ENCODE measurements around the gene VTI1A.

DNA sequence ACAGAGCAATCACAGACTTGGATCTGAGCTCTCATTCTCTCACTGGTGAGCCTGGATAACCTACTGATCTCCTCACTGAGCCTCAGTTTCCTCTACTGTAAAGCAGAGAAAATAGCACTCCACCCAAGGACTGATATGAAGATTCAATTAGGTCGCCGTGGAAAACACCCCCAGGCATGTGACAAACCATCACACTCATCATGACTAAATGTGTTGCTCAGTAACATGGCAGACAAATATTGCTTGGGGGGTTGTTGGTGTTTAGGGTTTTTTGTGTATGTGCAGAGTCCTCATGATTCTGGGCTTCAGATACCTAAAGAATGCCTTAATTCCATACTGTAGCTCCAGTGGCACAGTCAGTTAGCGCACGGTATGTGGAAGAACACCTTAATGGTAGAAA is 380.9 kb downstream of the VTI1A start:
- no peak for TF ChIP-seq CTCF (IDR thresholded peaks at IDR 0.05)
- TF ChIP-seq, protein P1, sequence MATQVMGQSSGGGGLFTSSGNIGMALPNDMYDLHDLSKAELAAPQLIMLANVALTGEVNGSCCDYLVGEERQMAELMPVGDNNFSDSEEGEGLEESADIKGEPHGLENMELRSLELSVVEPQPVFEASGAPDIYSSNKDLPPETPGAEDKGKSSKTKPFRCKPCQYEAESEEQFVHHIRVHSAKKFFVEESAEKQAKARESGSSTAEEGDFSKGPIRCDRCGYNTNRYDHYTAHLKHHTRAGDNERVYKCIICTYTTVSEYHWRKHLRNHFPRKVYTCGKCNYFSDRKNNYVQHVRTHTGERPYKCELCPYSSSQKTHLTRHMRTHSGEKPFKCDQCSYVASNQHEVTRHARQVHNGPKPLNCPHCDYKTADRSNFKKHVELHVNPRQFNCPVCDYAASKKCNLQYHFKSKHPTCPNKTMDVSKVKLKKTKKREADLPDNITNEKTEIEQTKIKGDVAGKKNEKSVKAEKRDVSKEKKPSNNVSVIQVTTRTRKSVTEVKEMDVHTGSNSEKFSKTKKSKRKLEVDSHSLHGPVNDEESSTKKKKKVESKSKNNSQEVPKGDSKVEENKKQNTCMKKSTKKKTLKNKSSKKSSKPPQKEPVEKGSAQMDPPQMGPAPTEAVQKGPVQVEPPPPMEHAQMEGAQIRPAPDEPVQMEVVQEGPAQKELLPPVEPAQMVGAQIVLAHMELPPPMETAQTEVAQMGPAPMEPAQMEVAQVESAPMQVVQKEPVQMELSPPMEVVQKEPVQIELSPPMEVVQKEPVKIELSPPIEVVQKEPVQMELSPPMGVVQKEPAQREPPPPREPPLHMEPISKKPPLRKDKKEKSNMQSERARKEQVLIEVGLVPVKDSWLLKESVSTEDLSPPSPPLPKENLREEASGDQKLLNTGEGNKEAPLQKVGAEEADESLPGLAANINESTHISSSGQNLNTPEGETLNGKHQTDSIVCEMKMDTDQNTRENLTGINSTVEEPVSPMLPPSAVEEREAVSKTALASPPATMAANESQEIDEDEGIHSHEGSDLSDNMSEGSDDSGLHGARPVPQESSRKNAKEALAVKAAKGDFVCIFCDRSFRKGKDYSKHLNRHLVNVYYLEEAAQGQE (IDR thresholded peaks at IDR 0.05; ENCODE audit: low read depth, low read length), result no peak
- TF ChIP-seq MAX (IDR thresholded peaks at IDR 0.05; ENCODE audit: low read depth), result no peak
- TF ChIP-seq POLR2AphosphoS5 (IDR thresholded peaks at IDR 0.05; ENCODE audit: low read depth, low read length), result no peak
- no peak for TF ChIP-seq FOXJ3 (CRISPR knock-in tag; IDR thresholded peaks at IDR 0.05)
- TF ChIP-seq TEAD4 (IDR thresholded peaks at IDR 0.05; ENCODE audit: borderline replicate concordance, insufficient read depth), result no peak
- TF ChIP-seq MEF2A (IDR thresholded peaks at IDR 0.05; ENCODE audit: borderline replicate concordance, low read depth), result no peak
- no peak for TF ChIP-seq EZH2phosphoT487 (IDR thresholded peaks at IDR 0.05; ENCODE audit: borderline replicate concordance, low read depth)
- no peak for TF ChIP-seq TAF1 (IDR thresholded peaks at IDR 0.05; ENCODE audit: borderline replicate concordance, low read depth, low read length)
